Duodenal mucosa (tissue), 2 donors: ENCODE results near the gene FA2H.
A peak's percentile ranks its signal among the peaks of the same experiment; 100 is the strongest.
"Not testable (repeated sequence)": the region's sequence is repeated elsewhere in the genome, so short reads cannot be mapped to it uniquely, and the experiment has no call there.

Source experiments
- H3K27ac ChIP-seq: one replicate; pipeline ENCODE4 v1.7.0; 2013; ENCODE audit warnings: low read depth, low read length
- H3K27me3 ChIP-seq, 2 donors: one replicate each; pipeline ENCODE4 v1.7.0; 2013; ENCODE audit warnings: low read length in 2 of 2, control low read depth in 1 of 2; ENCODE audit not compliant: insufficient read depth in 2 of 2, control insufficient read depth in 1 of 2
- H3K36me3 ChIP-seq, 2 donors: one replicate each; pipeline ENCODE4 v1.7.0; 2013; ENCODE audit warnings: low read length in 2 of 2, control low read depth in 1 of 2; ENCODE audit not compliant: insufficient read depth in 2 of 2, control insufficient read depth in 1 of 2
- H3K4me1 ChIP-seq, 2 donors: one replicate each; pipeline ENCODE4 v1.7.0; 2013; ENCODE audit warnings: low read length in 2 of 2, control low read depth in 1 of 2; ENCODE audit not compliant: insufficient read depth in 2 of 2, control insufficient read depth in 1 of 2
- H3K4me3 ChIP-seq, 2 donors: one replicate each; pipeline ENCODE4 v1.7.0; 2013; ENCODE audit warnings: low read length in 2 of 2, low read depth in 1 of 2
- H3K9ac ChIP-seq, 2 donors: one replicate each; pipeline ENCODE4 v1.7.0; 2013; ENCODE audit warnings: low read length in 2 of 2, low read depth in 1 of 2
- H3K9me3 ChIP-seq, 2 donors: one replicate each; pipeline ENCODE4 v1.7.0; 2013; ENCODE audit warnings: low read length in 2 of 2, control low read depth in 1 of 2; ENCODE audit not compliant: control insufficient read depth in 1 of 2

Gene FA2H

GRCh38 chr16:74698222-74698621, 76.4 kb downstream of the FA2H start:
- Histone ChIP-seq H3K4me3 (peak overlapping the region; percentile 46 to 51), H3K36me3 (peaks cover 9 to 13% of the 10 kb centered on the region in 2 donors), H3K27me3 (no peaks in the 10 kb centered on the region), H3K9ac (peak overlapping the region in 1 of 2 donors; percentile 36), H3K27ac (no peak overlapping the region), H3K4me1 (peaks cover 22 to 24% of the 10 kb centered on the region in 2 donors), H3K9me3 (no peaks in the 10 kb centered on the region)

DNA sequence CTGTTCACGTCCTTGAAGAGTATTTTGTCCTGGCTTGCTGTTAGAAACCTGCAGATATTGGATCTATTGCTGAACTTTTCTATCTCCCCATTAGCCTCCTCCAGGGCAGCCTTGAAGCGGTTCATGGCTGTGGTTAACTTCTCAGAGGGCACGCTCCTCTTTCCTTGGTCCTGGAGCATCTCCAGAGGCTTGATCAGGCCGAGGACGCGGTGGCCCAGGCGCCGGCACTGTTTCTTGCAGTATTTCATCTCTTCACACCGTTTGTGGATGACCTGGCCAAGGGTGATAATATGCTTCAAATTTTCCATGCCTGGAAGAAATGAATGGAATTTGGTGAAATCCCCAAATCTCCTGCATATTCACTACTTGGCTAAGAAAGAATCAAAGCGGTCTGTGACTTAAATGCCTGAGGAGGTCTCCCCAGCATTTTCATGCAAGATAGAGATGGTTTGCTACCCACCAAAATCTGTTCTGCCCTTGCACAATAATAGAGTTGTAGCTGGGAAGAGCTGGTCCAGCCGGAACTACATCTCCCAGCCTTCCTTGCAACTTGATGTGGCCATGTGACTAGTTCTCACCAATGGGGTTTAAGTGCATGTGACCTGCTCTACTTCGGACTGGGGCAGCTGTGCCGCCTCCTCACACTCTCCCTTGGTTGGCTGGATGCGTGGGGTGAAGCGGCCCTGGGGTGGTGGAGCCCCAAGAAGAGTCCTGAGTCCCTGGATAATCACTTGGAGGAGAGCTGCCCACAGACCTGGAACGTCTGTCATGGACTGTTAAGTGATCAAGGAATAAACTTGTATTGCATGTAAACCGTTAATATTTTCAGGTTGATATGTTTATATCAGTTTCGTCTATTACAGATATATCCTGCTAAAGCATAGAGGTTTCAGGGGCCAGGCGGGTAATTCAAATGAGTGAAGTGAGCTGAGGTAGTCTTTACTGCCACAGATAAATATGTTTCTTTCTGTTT, 78.9 kb downstream of the FA2H start:
- Histone ChIP-seq H3K9ac (no peak overlapping the region), H3K36me3 (peaks cover 28 to 30% of the 10 kb centered on the region in 2 donors), H3K4me3 (peak overlapping the region; percentile 56 to 64), H3K9me3 (no peaks in the 10 kb centered on the region), H3K27ac (no peak overlapping the region), H3K4me1 (peaks cover 11 to 16% of the 10 kb centered on the region in 2 donors), H3K27me3 (no peaks in the 10 kb centered on the region)

DNA sequence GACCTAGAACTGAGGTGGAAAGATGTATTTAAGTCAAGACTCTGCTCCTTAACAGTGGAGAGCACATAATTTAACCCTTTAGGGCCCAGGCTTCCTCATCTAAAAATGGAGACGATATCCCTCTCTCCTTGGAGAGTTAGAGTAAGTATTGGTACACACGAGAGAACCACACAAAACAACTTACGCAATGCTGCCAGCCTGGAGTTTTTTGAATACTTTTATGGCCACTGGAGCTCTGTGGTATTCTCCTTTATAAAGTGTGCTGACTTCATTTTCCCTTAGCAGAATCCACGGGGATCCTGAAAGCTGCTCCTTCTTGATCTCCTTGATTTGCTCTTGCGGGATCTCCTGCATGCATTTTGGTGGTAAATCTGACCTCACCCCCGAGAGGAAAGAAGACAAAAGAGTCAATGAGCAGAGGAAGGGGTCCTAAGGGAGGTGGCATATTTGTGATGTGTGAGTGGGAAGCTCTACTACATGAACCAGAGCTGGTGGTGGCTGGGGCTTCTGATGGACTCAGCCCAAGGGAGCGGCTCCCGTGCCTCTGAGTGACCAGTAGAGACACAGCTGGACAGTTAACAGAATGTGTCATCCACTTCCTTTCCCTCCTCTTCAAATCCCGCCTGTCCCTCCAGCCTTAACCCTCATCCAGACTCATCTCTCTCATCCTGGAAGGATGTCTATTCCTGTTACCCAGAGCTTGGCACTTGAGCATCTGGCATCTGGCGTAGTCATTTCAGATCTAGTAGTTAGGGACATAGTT, 83.3 kb downstream of the FA2H start:
- Histone ChIP-seq H3K9me3 (no peaks in the 10 kb centered on the region), H3K27me3 (no peaks in the 10 kb centered on the region), H3K9ac (no peak overlapping the region), H3K27ac (no peak overlapping the region), H3K4me3 (no peak overlapping the region), H3K36me3 (peaks cover 33 to 41% of the 10 kb centered on the region in 2 donors), H3K4me1 (peaks cover 0 to 5% of the 10 kb centered on the region in 2 donors)

DNA sequence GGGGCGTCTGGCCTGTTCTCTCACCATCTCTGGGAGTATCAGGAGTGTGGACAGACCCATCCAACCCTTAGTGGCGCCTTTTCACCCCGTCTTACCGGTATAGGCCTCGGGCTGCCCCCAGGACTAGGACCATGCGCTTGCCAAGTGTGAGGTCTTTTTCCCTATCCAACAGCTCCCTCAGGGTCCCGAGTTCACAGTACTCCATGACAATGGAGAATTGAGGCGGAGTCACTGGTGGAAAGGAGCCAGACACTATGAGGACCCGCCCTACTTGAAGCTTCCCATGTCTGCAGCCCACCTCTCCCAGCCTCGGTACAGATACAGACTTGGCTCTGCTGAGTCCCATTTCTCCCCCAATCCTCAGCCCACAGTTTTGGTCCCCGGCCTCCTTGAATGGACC, 92.1 kb downstream of the FA2H start:
- Histone ChIP-seq H3K27ac (no peak overlapping the region), H3K36me3 (peaks cover 11 to 51% of the 10 kb centered on the region in 2 donors), H3K9ac (no peak overlapping the region), H3K4me1 (no peaks in the 10 kb centered on the region), H3K9me3 (no peaks in the 10 kb centered on the region), H3K27me3 (no peaks in the 10 kb centered on the region), H3K4me3 (no peak overlapping the region)

DNA sequence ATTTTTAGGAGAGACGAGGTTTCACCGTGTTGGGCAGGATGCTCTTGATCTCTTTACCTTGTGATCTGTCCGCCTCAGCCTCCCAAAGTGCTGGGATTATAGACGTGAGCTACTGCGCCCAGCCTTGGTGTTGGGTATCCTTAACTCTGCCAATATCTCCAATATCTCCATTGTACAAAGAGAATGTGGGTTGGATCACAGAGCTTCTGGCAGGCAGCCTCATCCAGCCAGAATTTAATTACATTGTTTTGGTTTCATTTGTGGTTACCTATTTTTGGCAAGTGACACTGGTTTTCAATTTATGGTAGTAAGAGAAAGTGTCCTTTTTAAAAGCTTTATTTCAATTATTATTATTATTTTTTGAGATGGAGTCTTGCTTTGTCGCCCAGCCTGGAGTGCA, 93.9 kb downstream of the FA2H start:
- Histone ChIP-seq H3K36me3 (peaks cover 19 to 59% of the 10 kb centered on the region in 2 donors), H3K9me3 (no peaks in the 10 kb centered on the region), H3K27ac (no peak overlapping the region), H3K4me1 (no peaks in the 10 kb centered on the region), H3K9ac (no peak overlapping the region), H3K4me3 (no peak overlapping the region), H3K27me3 (no peaks in the 10 kb centered on the region)

DNA sequence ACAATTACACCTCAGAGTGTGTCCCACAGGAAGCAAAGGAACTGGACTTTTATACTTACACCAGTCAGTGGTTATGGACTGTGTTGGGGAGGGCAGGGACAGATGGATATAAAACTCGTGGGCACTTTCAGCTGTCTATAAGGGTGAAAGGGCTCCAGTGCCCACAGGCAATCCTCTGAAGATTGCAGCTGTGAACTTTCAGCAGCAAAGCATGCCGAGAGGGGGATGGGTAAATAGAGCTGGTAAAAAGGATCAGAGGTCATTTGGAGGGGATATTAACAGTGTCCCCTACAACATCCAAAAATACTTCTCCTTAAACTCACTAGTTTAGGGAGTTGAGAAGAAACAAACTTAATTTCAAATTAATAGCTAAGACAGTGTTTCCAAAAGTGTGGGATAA, 94.6 kb downstream of the FA2H start:
- Histone ChIP-seq H3K27me3 (no peaks in the 10 kb centered on the region), H3K9ac (no peak overlapping the region), H3K36me3 (peaks cover 16 to 59% of the 10 kb centered on the region in 2 donors), H3K27ac (no peak overlapping the region), H3K4me1 (no peaks in the 10 kb centered on the region), H3K4me3 (no peak overlapping the region), H3K9me3 (no peaks in the 10 kb centered on the region)

GRCh38 chr16:74677868-74678267, 96.8 kb downstream of the FA2H start:
- no peak overlapping the region for H3K4me3 ChIP-seq
- H3K4me1 ChIP-seq, result no peaks in the 10 kb centered on the region
- H3K9ac ChIP-seq, result no peak overlapping the region
- H3K9me3 ChIP-seq, result no peaks in the 10 kb centered on the region
- no peaks in the 10 kb centered on the region for H3K27me3 ChIP-seq
- peaks cover 21 to 69% of the 10 kb centered on the region in 2 donors for H3K36me3 ChIP-seq
- H3K27ac ChIP-seq, result no peak overlapping the region

- Histone ChIP-seq H3K36me3 (peaks cover 31 to 53% of the 10 kb centered on the region in 2 donors), H3K4me1 (no peaks in the 10 kb centered on the region), H3K27me3 (no peaks in the 10 kb centered on the region), H3K4me3 (no peak overlapping the region), H3K9ac (no peak overlapping the region), H3K9me3 (no peaks in the 10 kb centered on the region), H3K27ac (no peak overlapping the region)
These were observed 100.7 kb downstream of the FA2H start for GRCh38 chr16:74673876-74674275.

DNA sequence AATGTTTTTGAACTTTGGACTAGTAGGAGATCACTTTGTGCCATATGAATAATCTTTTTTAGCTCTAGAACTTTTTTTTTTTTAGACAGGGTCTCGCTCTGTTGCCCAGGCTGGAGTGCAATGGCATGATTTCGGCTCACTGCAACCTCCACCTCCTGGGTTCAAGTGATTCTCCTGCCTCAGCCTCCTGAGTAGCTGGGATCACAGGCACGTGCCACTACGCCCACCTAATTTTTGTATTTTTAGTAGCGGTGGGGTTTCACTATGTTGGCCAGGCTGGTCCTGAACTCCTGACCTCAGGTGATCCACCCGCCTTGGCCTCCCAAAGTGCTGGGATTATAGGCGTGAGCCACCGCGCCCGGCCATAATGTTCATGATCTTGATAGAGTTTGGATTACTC, 105.7 kb downstream of the FA2H start:
- H3K27me3 ChIP-seq, H3K27ac ChIP-seq, H3K4me3 ChIP-seq, H3K9ac ChIP-seq, H3K9me3 ChIP-seq, H3K4me1 ChIP-seq: not testable (repeated sequence)
- H3K36me3 ChIP-seq, result peaks cover 12 to 17% of the 10 kb centered on the region in 2 donors

DNA sequence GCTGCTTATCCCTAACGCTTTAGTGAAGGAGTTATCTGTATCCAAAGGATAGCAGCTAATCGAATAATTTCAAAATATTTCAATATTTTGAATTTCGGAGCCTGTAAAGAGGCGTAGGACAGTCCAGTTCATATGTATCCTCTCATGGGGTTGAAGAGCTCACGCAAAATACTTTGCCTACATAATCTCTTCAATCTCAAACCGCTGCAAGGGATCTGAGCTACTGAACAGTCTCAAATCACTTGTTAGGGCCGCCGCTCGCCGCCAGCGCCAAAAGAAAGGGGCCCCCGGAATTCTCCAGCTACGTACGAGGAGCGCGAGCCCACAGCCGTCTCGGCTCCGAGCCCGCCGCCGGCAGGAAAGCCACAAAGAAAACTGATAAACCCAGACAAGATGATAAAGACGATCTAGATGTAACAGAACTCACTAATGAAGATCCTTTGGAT, 107.3 kb downstream of the FA2H start:
- Histone ChIP-seq H3K9ac (peak overlapping the region; percentile 33 to 80), H3K4me3 (peak overlapping the region; percentile 79 to 81), H3K36me3 (peaks cover 13 to 24% of the 10 kb centered on the region in 2 donors), H3K27me3 (no peaks in the 10 kb centered on the region), H3K4me1 (peaks cover 0 to 8% of the 10 kb centered on the region in 2 donors), H3K27ac (no peak overlapping the region), H3K9me3 (no peaks in the 10 kb centered on the region)
